Endothelial cell of umbilical vein (primary cell): ENCODE data around the gene GPS1. TPM values are rescaled to one million over a fixed set of nuclear protein-coding genes. Genes with fewer than 3 reads are reported as not detected.

Experiments used
- BruUV-seq: library from RNA; stranded (reverse); fragments of 400-500 nt; replicated peaks from 2 replicates; lab custom pipeline; 2021; lab: Mats Ljungman, UMichigan
- CTCF ChIA-PET: fragments of 300-600, 350-600 bp; sonication (Branson Sonifier 250); formaldehyde crosslinking; loops from one replicate; lab custom pipeline; 2021; ENCODE audit warnings: antibody characterized with exemption, inconsistent platforms; lab: Charles Lee
- POLR2A ChIA-PET: fragments of 300-600, 350-600 bp; sonication (Branson Sonifier 250); formaldehyde crosslinking; loops from one replicate; lab custom pipeline; 2021; ENCODE audit warnings: antibody characterized with exemption, inconsistent platforms; lab: Charles Lee
- DNase-seq: peaks from one replicate; pipeline ENCODE4 v3.0.0-alpha.2; 2011; ENCODE audit warnings: low read depth, low spot score
- FAIRE-seq: peaks from 2 replicates; lab custom pipeline; 2011; peaks lifted over from hg19 to GRCh38; lab: Jason Lieb, UNC
- H2AFZ ChIP-seq: 2 replicates; pipeline ENCODE4 v1.6.0; 2012; ENCODE audit warnings: low read depth, low read length, control low read depth, inconsistent platforms
- H3K27ac ChIP-seq: 2 replicates; pipeline ENCODE4 v1.5.1; 2011; ENCODE audit warnings: low read depth, mild to moderate bottlenecking, control low read depth, low read length, moderate library complexity; ENCODE audit not compliant: insufficient read depth
- H3K27me3 ChIP-seq, 2 experiments: 2 replicates each; pipeline versions ENCODE4 v1.6.0 to v1.6.1; 2011; ENCODE audit warnings: low read length in 2 of 2, mixed read lengths in 1 of 2; ENCODE audit not compliant: control insufficient read depth in 2 of 2, insufficient read depth in 2 of 2
- H3K36me3 ChIP-seq, 2 experiments: 2 replicates in 1 of 2; 3 replicates in 1 of 2; pipeline ENCODE4 v1.5.1; 2011; ENCODE audit warnings: low read length in 2 of 2, mild to moderate bottlenecking in 1 of 2, moderate library complexity in 1 of 2; ENCODE audit not compliant: control insufficient read depth in 2 of 2, insufficient read depth in 2 of 2; ENCODE audit errors: extremely low read depth in 1 of 2
- H3K4me1 ChIP-seq: 3 replicates; pipeline ENCODE4 v1.5.1; 2011; ENCODE audit warnings: mild to moderate bottlenecking, low read length; ENCODE audit not compliant: control insufficient read depth, insufficient read depth; ENCODE audit errors: extremely low read depth
- H3K4me2 ChIP-seq: 2 replicates; pipeline ENCODE4 v1.6.1; 2011; ENCODE audit warnings: low read length, control low read depth, mixed read lengths; ENCODE audit not compliant: insufficient read depth
- H3K4me3 ChIP-seq, 3 experiments: fragments of 200-600 bp in 1 of 3; sonication (generic), shearing (Covaris generic) in 1 of 3; replicated peaks in 1 of 3; 2 replicates each; pipeline ENCODE4 v1.5.1; 2011 to 2016; ENCODE audit warnings: control low read depth in 3 of 3, low read length in 3 of 3, mild to moderate bottlenecking in 2 of 3, inconsistent platforms in 1 of 3, low read depth in 1 of 3, moderate library complexity in 1 of 3; ENCODE audit not compliant: insufficient read depth in 1 of 3
- H3K79me2 ChIP-seq: 2 replicates; pipeline ENCODE4 v1.6.0; 2012; ENCODE audit warnings: low read length, inconsistent platforms; ENCODE audit not compliant: control insufficient read depth, insufficient read depth
- H3K9ac ChIP-seq: replicated peaks from 2 replicates; pipeline ENCODE3; 2011; ENCODE audit warnings: low read length, control low read depth; ENCODE audit not compliant: insufficient read depth; ENCODE audit errors: extremely low read depth
- H3K9me1 ChIP-seq: replicated peaks from 3 replicates; pipeline ENCODE4 v1.6.0; 2011; ENCODE audit warnings: mild to moderate bottlenecking, low read length; ENCODE audit not compliant: control insufficient read depth, insufficient read depth; ENCODE audit errors: extremely low read depth
- H3K9me3 ChIP-seq: replicated peaks from 2 replicates; pipeline ENCODE4 v1.5.1; 2012; ENCODE audit warnings: low read length, inconsistent platforms; ENCODE audit not compliant: control insufficient read depth, insufficient read depth
- H4K20me1 ChIP-seq: replicated peaks from 2 replicates; pipeline ENCODE3; 2011; ENCODE audit warnings: mild to moderate bottlenecking, low read length; ENCODE audit not compliant: control insufficient read depth, insufficient read depth; ENCODE audit errors: extremely low read depth
- EZH2 ChIP-seq: IDR thresholded peaks from 2 replicates; pipeline ENCODE4 v1.6.1; 2012; ENCODE audit warnings: borderline replicate concordance, low read depth, mild to moderate bottlenecking, moderate library complexity, low read length, inconsistent platforms; ENCODE audit not compliant: severe bottlenecking
- FOS ChIP-seq: IDR thresholded peaks from 2 replicates; pipeline ENCODE4 v1.6.1; 2011; ENCODE audit warnings: mild to moderate bottlenecking, low read length, moderate library complexity, borderline replicate concordance; ENCODE audit not compliant: insufficient read depth
- GATA2 ChIP-seq: IDR thresholded peaks from 2 replicates; pipeline ENCODE4 v1.7.0; 2011; ENCODE audit warnings: low read depth, mild to moderate bottlenecking, moderate library complexity, mixed read lengths, low read length; ENCODE audit not compliant: insufficient read length, insufficient read depth
- JUN ChIP-seq: IDR thresholded peaks from 2 replicates; pipeline ENCODE4 v1.6.1; 2011; ENCODE audit warnings: borderline replicate concordance, low read depth; ENCODE audit not compliant: insufficient read length, insufficient read depth
- MYC ChIP-seq: IDR thresholded peaks from one replicate; pipeline ENCODE4 v1.6.1; 2011; ENCODE audit warnings: mild to moderate bottlenecking, low read depth, low read length
- POLR2A ChIP-seq: IDR thresholded peaks from 2 replicates; pipeline ENCODE4 v1.6.1; 2012; ENCODE audit warnings: low read depth, mild to moderate bottlenecking, control low read depth, low read length
- POLR2AphosphoS5 ChIP-seq: IDR thresholded peaks from 2 replicates; pipeline ENCODE4 v1.6.1; 2012; ENCODE audit warnings: low read depth, mild to moderate bottlenecking, control low read depth, low read length, moderate library complexity; ENCODE audit not compliant: insufficient read depth
- dilution Hi-C: fragments of 300-500 bp; cut with MboI; formaldehyde crosslinking; loops from one replicate; pipeline ENCODE4 v1.15.0; 2019; ENCODE audit warnings: low sequenced_read_pairs; ENCODE audit not compliant: extremely low pct_ligation_motif_present
- intact Hi-C: fragments of 100-400 bp; cut with micrococcal nuclease; formaldehyde crosslinking; loops from one replicate; pipeline ENCODE4 v1.10.0; 2022
- polyA plus RNA-seq, 4 experiments: library from polyadenylated mRNA; depleted of rRNA in 3 of 4; stranded (reverse) in 3 of 4; unstranded in 1 of 4; fragments of >200 nt; gene quantifications; 2 replicates each; pipeline versions ENCODE4 v1.2.1 to v1.2.3, GENCODE V29; 2011 to 2012; ENCODE audit warnings: missing spikeins in 1 of 4
- total RNA-seq: library from RNA; stranded (reverse); gene quantifications from 2 replicates; pipeline ENCODE4 v1.2.3, GENCODE V29; 2021
- TF ChIP-seq, protein P1 (sequence below): IDR thresholded peaks from 2 replicates; pipeline ENCODE4 v1.6.1; 2011; ENCODE audit not compliant: insufficient read depth, insufficient read length
- TF ChIP-seq, protein P2 (sequence below), 2 donors: IDR thresholded peaks; 1 replicate in 1 of 2; 2 replicates in 1 of 2; pipeline ENCODE4 v1.5.1; 2011; ENCODE audit warnings: low read length in 2 of 2, mild to moderate bottlenecking in 2 of 2, moderate library complexity in 2 of 2, control low read depth in 1 of 2, inconsistent platforms in 1 of 2, low read depth in 1 of 2; ENCODE audit not compliant: insufficient read depth in 1 of 2; ENCODE audit errors: extremely low read depth in 1 of 2

GPS1 gene
- total and polyA plus RNA-seq, 2 donors (not counting 3 experiments of a cell fraction or from before 2014, with no cell fraction given) = 116 to 178 TPM

DNA sequence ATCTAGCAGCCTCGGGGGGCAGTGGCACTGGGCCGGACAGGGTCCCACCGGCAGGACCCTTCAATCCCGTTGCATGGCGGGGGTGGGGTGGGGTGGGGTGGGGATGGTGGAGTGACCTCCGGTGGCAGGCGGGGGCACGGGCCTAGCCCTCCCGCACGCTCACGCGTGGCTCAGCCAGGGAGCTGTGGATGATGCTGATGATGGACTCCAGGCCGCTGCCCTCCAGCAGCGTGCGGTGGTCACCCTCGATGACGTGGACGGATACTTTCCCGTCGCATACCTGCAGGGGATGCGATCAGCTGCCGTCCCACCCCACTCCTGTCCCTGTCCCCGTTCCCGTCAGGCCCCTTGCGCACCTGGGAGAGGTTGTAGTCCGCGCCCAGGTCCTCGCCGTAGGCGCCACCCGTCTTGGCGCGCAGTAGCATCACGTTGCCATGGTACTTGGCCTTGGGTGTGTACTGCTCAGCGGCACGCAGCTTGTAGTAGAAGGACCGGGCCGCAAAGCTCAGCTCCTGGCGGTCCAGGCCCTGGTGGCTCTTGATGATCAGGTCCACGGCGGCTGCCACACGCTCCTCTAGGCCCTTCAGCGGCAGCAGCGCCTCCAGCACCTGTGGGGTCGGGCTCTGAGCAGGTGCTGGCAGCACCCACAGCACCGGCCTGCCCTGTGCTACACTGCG is 27.4 kb downstream of the GPS1 start:
- no TSS peak for BruUV-seq
- peaks cover 27 to 46% of the 10 kb centered on the region in 2 experiments for H3K36me3 ChIP-seq
- no peaks in the 10 kb centered on the region for H3K9me3 ChIP-seq
- no peaks in the 10 kb centered on the region for H3K27me3 ChIP-seq
- H4K20me1 ChIP-seq = no peaks in the 10 kb centered on the region
- no peaks in the 10 kb centered on the region for H3K79me2 ChIP-seq
- H3K27ac ChIP-seq = no peak overlapping the region
- no peak overlapping the region for H2AFZ ChIP-seq
- ChIA-PET CTCF (no interaction called here), POLR2A (no interaction called here)
- H3K9me1 ChIP-seq = no peaks in the 10 kb centered on the region
- FAIRE-seq = no peak
- H3K4me3 ChIP-seq = no peak overlapping the region
- no peak overlapping the region for H3K9ac ChIP-seq
- no peaks in the 10 kb centered on the region for H3K4me1 ChIP-seq
- DNase-seq = no peak
- no peak overlapping the region for H3K4me2 ChIP-seq
- TF ChIP-seq EZH2 = no peak
- TF ChIP-seq FOS = no peak
- TF ChIP-seq, protein P1, sequence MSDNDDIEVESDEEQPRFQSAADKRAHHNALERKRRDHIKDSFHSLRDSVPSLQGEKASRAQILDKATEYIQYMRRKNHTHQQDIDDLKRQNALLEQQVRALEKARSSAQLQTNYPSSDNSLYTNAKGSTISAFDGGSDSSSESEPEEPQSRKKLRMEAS = no peak
- no peak for TF ChIP-seq POLR2A
- TF ChIP-seq POLR2AphosphoS5 = no peak
- no peak for TF ChIP-seq MYC
- TF ChIP-seq, protein P2, sequence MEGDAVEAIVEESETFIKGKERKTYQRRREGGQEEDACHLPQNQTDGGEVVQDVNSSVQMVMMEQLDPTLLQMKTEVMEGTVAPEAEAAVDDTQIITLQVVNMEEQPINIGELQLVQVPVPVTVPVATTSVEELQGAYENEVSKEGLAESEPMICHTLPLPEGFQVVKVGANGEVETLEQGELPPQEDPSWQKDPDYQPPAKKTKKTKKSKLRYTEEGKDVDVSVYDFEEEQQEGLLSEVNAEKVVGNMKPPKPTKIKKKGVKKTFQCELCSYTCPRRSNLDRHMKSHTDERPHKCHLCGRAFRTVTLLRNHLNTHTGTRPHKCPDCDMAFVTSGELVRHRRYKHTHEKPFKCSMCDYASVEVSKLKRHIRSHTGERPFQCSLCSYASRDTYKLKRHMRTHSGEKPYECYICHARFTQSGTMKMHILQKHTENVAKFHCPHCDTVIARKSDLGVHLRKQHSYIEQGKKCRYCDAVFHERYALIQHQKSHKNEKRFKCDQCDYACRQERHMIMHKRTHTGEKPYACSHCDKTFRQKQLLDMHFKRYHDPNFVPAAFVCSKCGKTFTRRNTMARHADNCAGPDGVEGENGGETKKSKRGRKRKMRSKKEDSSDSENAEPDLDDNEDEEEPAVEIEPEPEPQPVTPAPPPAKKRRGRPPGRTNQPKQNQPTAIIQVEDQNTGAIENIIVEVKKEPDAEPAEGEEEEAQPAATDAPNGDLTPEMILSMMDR (IDR thresholded peaks at IDR 0.05; ENCODE audit: extremely low read depth in 1 of 2, insufficient read depth in 1 of 2, low read depth in 1 of 2, low read length in 2 of 2) = no peak
- TF ChIP-seq JUN = no peak
- no peak for TF ChIP-seq GATA2
- intact Hi-C loops (no loop called here), dilution Hi-C loops (no loop called here)
